GM12878 (cell line): Measurements from ENCODE around the gene TMEM181. TPM values are rescaled to one million over a fixed set of nuclear protein-coding genes. Genes with fewer than 3 reads are reported as not detected.

Experiments
- ATAC-seq: fragments of 200-7000 bp; cut with Tn5 transposase; 3 replicates; pipeline ENCODE4 v1.9.1; 2020; ENCODE audit warnings: mild to moderate bottlenecking, moderate library complexity
- BruUV-seq: library from RNA; stranded (reverse); fragments of 400-500 nt; replicated peaks from 2 replicates; lab custom pipeline; 2021; lab: Mats Ljungman, UMichigan
- CTCF ChIA-PET: fragments of 300-600 bp; sonication (Branson Sonifier 250); formaldehyde crosslinking; extraction: SDS; loops from one replicate; lab custom pipeline; 2021; ENCODE audit warnings: inconsistent platforms; lab: Yijun Ruan, JAX
- POLR2A ChIA-PET: fragments of 350-600 bp; formaldehyde crosslinking; extraction: SDS; loops from one replicate; lab custom pipeline; 2021; ENCODE audit warnings: inconsistent platforms; lab: Charles Lee
- RAD21 ChIA-PET: fragments of 300-600 bp; sonication (Branson Sonifier 250); formaldehyde crosslinking; loops from one replicate; lab custom pipeline; 2023; ENCODE audit warnings: antibody characterized with exemption; ENCODE audit not compliant: unreplicated experiment; lab: Charles Lee
- SMC1A ChIA-PET: fragments of 300-600 bp; sonication (Branson Sonifier 250); formaldehyde crosslinking; loops from one replicate; lab custom pipeline; 2023; ENCODE audit not compliant: unreplicated experiment, uncharacterized antibody; lab: Charles Lee
- DNase-seq: peaks from one replicate; pipeline ENCODE4 v3.0.0-alpha.2; 2011; ENCODE audit warnings: low read depth, low spot score
- FAIRE-seq: peaks from 3 replicates; lab custom pipeline; 2011; peaks lifted over from hg19 to GRCh38; lab: Jason Lieb, UNC
- H2AFZ ChIP-seq: 2 replicates; pipeline ENCODE4 v1.6.0; 2011; ENCODE audit warnings: low read depth, low read length, control low read depth; ENCODE audit not compliant: control insufficient read depth
- H3K27ac ChIP-seq: 2 replicates; pipeline ENCODE4 v1.5.1; 2011; ENCODE audit warnings: control low read depth; ENCODE audit not compliant: control insufficient read depth, insufficient read depth
- H3K27me3 ChIP-seq, 2 experiments: replicated peaks in 1 of 2; 2 replicates each; pipeline versions ENCODE4 v1.6.0 to v1.6.1; 2011; ENCODE audit warnings: low read length in 1 of 2; ENCODE audit not compliant: control insufficient read depth in 2 of 2, insufficient read depth in 2 of 2
- H3K36me3 ChIP-seq, 2 experiments: 2 replicates each; pipeline ENCODE4 v1.5.1; 2011; ENCODE audit warnings: low read length in 1 of 2; ENCODE audit not compliant: control insufficient read depth in 2 of 2, insufficient read depth in 2 of 2
- H3K4me1 ChIP-seq: 2 replicates; pipeline ENCODE4 v1.6.1; 2011; ENCODE audit warnings: mild to moderate bottlenecking, low read length, moderate library complexity, mixed read lengths; ENCODE audit not compliant: control insufficient read depth, insufficient read depth
- H3K4me2 ChIP-seq: 2 replicates; pipeline ENCODE4 v1.6.0; 2011; ENCODE audit warnings: control low read depth; ENCODE audit not compliant: control insufficient read depth, insufficient read depth
- H3K4me3 ChIP-seq: fragments of 200-600 bp; sonication (generic); 2 replicates; pipeline ENCODE4 v1.5.1; 2016
- H3K79me2 ChIP-seq: 2 replicates; pipeline ENCODE4 v1.6.0; 2011; ENCODE audit warnings: low read length; ENCODE audit not compliant: control insufficient read depth, insufficient read depth
- H3K9ac ChIP-seq: 2 replicates; pipeline ENCODE4 v1.8.0; 2011; ENCODE audit warnings: low read length, control low read depth, mixed read lengths; ENCODE audit not compliant: control insufficient read depth, insufficient read depth
- H3K9me3 ChIP-seq: replicated peaks from 3 replicates; pipeline ENCODE4 v1.5.1; 2011; ENCODE audit warnings: mild to moderate bottlenecking, low read length; ENCODE audit not compliant: control insufficient read depth, insufficient read depth
- H4K20me1 ChIP-seq: 2 replicates; pipeline ENCODE4 v1.6.0; 2011; ENCODE audit not compliant: control insufficient read depth, insufficient read depth
- ATF2 ChIP-seq: IDR thresholded peaks from 2 replicates; pipeline ENCODE4 v1.6.1; 2012; ENCODE audit warnings: low read length, inconsistent platforms
- POLR2AphosphoS2 ChIP-seq: IDR thresholded peaks from 2 replicates; pipeline ENCODE4 v1.6.1; 2011; ENCODE audit warnings: low read depth, mild to moderate bottlenecking, low read length, improper control_type of control experiment, moderate library complexity
- SKIL ChIP-seq: fragments of 450-650 bp; IDR thresholded peaks from 2 replicates; pipeline ENCODE4 v1.6.1; 2017; ENCODE audit warnings: mild to moderate bottlenecking, low read depth, inconsistent platforms; ENCODE audit not compliant: poor library complexity, severe bottlenecking
- STAT1 ChIP-seq: fragments of 450-650 bp; conservative IDR thresholded peaks from 2 replicates; pipeline ENCODE4 v1.6.1; 2014; ENCODE audit warnings: antibody characterized with exemption, mild to moderate bottlenecking
- SUPT20H ChIP-seq: IDR thresholded peaks from 2 replicates; pipeline ENCODE4 v1.6.1; 2011; ENCODE audit warnings: low read depth, mild to moderate bottlenecking, low read length, moderate library complexity, borderline replicate concordance; ENCODE audit not compliant: control insufficient read depth
- ZSCAN29 ChIP-seq: fragments of 450-650 bp; IDR thresholded peaks from 2 replicates; pipeline ENCODE4 v1.6.1; 2017; ENCODE audit warnings: mild to moderate bottlenecking, moderate library complexity
- WGBS: methylation state at CpG from one replicate; pipeline ENCODE4 v1.1.6; 2016; ENCODE audit warnings: low lambda C conversion rate; ENCODE audit not compliant: insufficient replicate concordance, insufficient coverage; ENCODE audit errors: missing lambda C conversion rate; 5-methylcytosine and 5-hydroxymethylcytosine counted together
- in situ Hi-C: fragments of 300-500 bp; cut with MboI; formaldehyde crosslinking; loops from 9 replicates; pipeline ENCODE4 v1.14.3; 2018; ENCODE audit warnings: mixed read lengths
- intact Hi-C: fragments of 100-400 bp; cut with micrococcal nuclease; formaldehyde crosslinking; loops from one replicate; pipeline ENCODE4 v1.14.2; 2022; ENCODE audit not compliant: unreplicated experiment
- polyA plus RNA-seq, 11 experiments: library from polyadenylated mRNA; depleted of rRNA in 4 of 11; unstranded in 6 of 11; stranded (reverse) in 5 of 11; fragments of >200 nt; fragmentation: Nextera tagmentation in 4 of 11; fragmentation: Illumina TruSeq in 1 of 11; extraction: Ambion mirVana in 4 of 11; extraction: Trizol in 1 of 11; gene quantifications; 1 replicate in 1 of 11; 2 replicates in 10 of 11; pipeline versions ENCODE4 v1.2.1 to v1.2.3, GENCODE V29; 2011 to 2016; ENCODE audit warnings: inconsistent platforms in 2 of 11, missing spikeins in 2 of 11, low read depth in 1 of 11
- total RNA-seq, 4 experiments: library from RNA; depleted of rRNA in 3 of 4; stranded (reverse); fragments of >200 nt in 3 of 4; fragmentation: Illumina TruSeq in 1 of 4; extraction: Trizol in 1 of 4; gene quantifications; 2 replicates each; pipeline versions ENCODE4 v1.2.1 to v1.2.3, GENCODE V29; 2013 to 2021
- TF ChIP-seq, protein P1 (sequence below): IDR thresholded peaks from 2 replicates; pipeline ENCODE4 v1.6.1; 2011; ENCODE audit warnings: borderline replicate concordance, low read depth, mild to moderate bottlenecking, moderate library complexity, low read length; ENCODE audit not compliant: insufficient read depth, poor library complexity, severe bottlenecking

Gene TMEM181
- total and polyA plus RNA-seq, 10 of the 15 experiments (the other 5 are each of a cell fraction or from before 2014, with no cell fraction given) = 1.5 to 7.9 (median 5.2) TPM

- TF ChIP-seq STAT1 = no peak
- TF ChIP-seq POLR2AphosphoS2 = no peak
- no peak for TF ChIP-seq ZSCAN29
- TF ChIP-seq, protein P1, sequence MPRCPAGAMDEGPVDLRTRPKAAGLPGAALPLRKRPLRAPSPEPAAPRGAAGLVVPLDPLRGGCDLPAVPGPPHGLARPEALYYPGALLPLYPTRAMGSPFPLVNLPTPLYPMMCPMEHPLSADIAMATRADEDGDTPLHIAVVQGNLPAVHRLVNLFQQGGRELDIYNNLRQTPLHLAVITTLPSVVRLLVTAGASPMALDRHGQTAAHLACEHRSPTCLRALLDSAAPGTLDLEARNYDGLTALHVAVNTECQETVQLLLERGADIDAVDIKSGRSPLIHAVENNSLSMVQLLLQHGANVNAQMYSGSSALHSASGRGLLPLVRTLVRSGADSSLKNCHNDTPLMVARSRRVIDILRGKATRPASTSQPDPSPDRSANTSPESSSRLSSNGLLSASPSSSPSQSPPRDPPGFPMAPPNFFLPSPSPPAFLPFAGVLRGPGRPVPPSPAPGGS = no peak
- no peak for TF ChIP-seq SUPT20H
- no peak for TF ChIP-seq ATF2
- no peak for TF ChIP-seq SKIL
- ATAC-seq (no peak), FAIRE-seq (no peak), DNase-seq (no peak)
- Histone ChIP-seq H3K27me3 (no peaks in the 10 kb centered on the region), H3K9me3 (no peaks in the 10 kb centered on the region), H2AFZ (no peak overlapping the region), H3K79me2 (no peaks in the 10 kb centered on the region), H3K4me3 (no peak overlapping the region), H3K27ac (no peak overlapping the region), H4K20me1 (no peaks in the 10 kb centered on the region), H3K36me3 (peaks cover 8 to 12% of the 10 kb centered on the region in 2 experiments), H3K4me1 (no peaks in the 10 kb centered on the region), H3K4me2 (no peak overlapping the region), H3K9ac (no peak overlapping the region)
- intact Hi-C loops (no loop called here), in situ Hi-C loops (loop anchor here (5.0 kb wide), 1 partner anchor 372 kb away; no protein-coding TSS in a partner anchor)
- ChIA-PET SMC1A (interaction anchor here (1.1 kb wide), 1 partner anchor 92 kb away, joined by 3 read pairs; no protein-coding TSS in a partner anchor), POLR2A (interaction anchor here (0.5 kb wide), 1 partner anchor 374 kb away, joined by 3 read pairs; no protein-coding TSS in a partner anchor), CTCF (interaction anchor here (0.6 to 1.8 kb wide), 5 partner anchors 60 to 385 kb away, joined by 4 to 6 read pairs (median 4); no protein-coding TSS in a partner anchor), RAD21 (interaction anchor here (1.7 kb wide), 1 partner anchor 386 kb away, joined by 4 read pairs; no protein-coding TSS in a partner anchor)
- no TSS peak for BruUV-seq
- 97% methylated on average over 18 of the region's 18 CpGs for WGBS
Measured at GRCh38 chr6:158599635-158600034, 39.7 kb downstream of the TMEM181 start.
